Stomach (tissue), 4 donors: ENCODE results near the gene ADGRF3.

Experiments used
- EP300 ChIP-seq: sonication (generic); formaldehyde crosslinking; IDR thresholded peaks from one replicate; pipeline ENCODE4 v1.6.1; 2017; ENCODE audit warnings: antibody characterized with exemption
- POLR2A ChIP-seq, 4 donors: fragments of 450-650 bp; IDR thresholded peaks; one replicate each; pipeline ENCODE4 v1.6.1; 2016; ENCODE audit warnings: antibody characterized with exemption in 4 of 4, control low read depth in 2 of 4, mild to moderate bottlenecking in 1 of 4, moderate library complexity in 1 of 4
- POLR2AphosphoS5 ChIP-seq, 3 donors: sonication (generic); formaldehyde crosslinking; IDR thresholded peaks; one replicate each; pipeline ENCODE4 v1.6.1; 2016; ENCODE audit warnings: antibody characterized with exemption in 3 of 3
- TF ChIP-seq, protein P1 (sequence below), 7 experiments: fragments of 450-650 bp in 4 of 7; fragments of 200-600 bp in 3 of 7; sonication (generic) in 3 of 7; IDR thresholded peaks; one replicate each; pipeline ENCODE4 v1.5.1; 2016 to 2019; ENCODE audit warnings: antibody characterized with exemption in 7 of 7, control low read depth in 2 of 7, mild to moderate bottlenecking in 1 of 7

DNA sequence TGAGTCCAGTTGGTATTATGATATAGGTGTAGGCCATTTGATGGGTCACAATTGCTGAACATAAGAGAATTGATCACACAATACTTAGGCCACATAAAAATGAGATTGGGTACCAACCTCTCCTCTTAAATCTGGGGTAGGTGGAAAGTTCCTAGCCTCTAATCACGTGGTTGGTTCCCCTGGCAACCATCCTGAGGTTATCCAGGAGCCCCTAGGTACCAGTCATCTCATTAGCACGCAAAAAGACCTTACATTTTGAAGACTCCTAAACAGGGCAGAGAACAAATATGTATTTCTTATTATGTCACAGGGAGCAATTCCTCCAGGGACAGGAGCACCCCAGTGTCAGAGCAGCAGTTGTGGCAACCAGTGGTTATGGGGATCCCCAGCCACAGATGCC lies 13.3 kb downstream of the ADGRF3 start:
- TF ChIP-seq, protein P1, sequence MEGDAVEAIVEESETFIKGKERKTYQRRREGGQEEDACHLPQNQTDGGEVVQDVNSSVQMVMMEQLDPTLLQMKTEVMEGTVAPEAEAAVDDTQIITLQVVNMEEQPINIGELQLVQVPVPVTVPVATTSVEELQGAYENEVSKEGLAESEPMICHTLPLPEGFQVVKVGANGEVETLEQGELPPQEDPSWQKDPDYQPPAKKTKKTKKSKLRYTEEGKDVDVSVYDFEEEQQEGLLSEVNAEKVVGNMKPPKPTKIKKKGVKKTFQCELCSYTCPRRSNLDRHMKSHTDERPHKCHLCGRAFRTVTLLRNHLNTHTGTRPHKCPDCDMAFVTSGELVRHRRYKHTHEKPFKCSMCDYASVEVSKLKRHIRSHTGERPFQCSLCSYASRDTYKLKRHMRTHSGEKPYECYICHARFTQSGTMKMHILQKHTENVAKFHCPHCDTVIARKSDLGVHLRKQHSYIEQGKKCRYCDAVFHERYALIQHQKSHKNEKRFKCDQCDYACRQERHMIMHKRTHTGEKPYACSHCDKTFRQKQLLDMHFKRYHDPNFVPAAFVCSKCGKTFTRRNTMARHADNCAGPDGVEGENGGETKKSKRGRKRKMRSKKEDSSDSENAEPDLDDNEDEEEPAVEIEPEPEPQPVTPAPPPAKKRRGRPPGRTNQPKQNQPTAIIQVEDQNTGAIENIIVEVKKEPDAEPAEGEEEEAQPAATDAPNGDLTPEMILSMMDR (IDR thresholded peaks at IDR 0.05) = no peak
- TF ChIP-seq POLR2AphosphoS5 (IDR thresholded peaks at IDR 0.05) = no peak
- no peak for TF ChIP-seq POLR2A (IDR thresholded peaks at IDR 0.05)
- no peak for TF ChIP-seq EP300
